Measurements from ENCODE around the gene CR1L. TPM values are rescaled to one million over a fixed set of nuclear protein-coding genes. Genes with fewer than 3 reads are reported as not detected.

The CR1L gene
- total and polyA plus RNA-seq, 2 donors (not counting 3 experiments of a cell fraction or from before 2014, with no cell fraction given), result not detected

DNA sequence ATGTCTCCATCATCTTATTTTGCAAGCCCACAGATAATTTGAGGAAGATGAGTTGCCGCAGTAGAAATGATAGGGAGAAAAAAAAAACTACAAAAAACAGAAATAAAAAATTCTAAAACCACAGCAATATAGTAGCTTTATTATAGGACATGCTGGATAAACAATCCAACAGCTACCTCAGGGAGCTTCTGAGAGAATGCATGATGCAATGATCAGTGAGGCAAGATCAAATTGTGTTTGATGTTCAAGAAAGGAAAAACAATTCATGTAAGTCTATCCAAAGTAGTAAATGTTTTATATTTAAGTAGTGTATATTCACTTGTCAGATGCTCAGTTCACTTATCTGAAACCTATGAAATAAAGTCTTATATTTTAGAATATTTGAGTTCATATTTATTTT, 6.7 kb downstream of the CR1L start:
- Histone ChIP-seq H3K9me3 (replicated peaks; ENCODE audit: control insufficient read depth, insufficient read depth, low read length) (no peaks in the 10 kb centered on the region), H4K20me1 (replicated peaks; ENCODE audit: control insufficient read depth, extremely low read depth, insufficient read depth, low read length) (no peaks in the 10 kb centered on the region), H2AFZ (ENCODE audit: low read depth, low read length) (no peak overlapping the region), H3K4me2 (ENCODE audit: insufficient read depth, low read length) (no peak overlapping the region), H3K79me2 (ENCODE audit: control insufficient read depth, insufficient read depth, low read length) (no peaks in the 10 kb centered on the region), H3K9ac (replicated peaks; ENCODE audit: extremely low read depth, insufficient read depth, low read length) (no peak overlapping the region), H3K4me3 (replicated peaks in 1 of 3; ENCODE audit: insufficient read depth in 1 of 3, low read depth in 1 of 3, low read length in 3 of 3) (no peak overlapping the region), H3K9me1 (replicated peaks; ENCODE audit: control insufficient read depth, extremely low read depth, insufficient read depth, low read length) (no peaks in the 10 kb centered on the region), H3K4me1 (ENCODE audit: control insufficient read depth, extremely low read depth, insufficient read depth, low read length) (no peaks in the 10 kb centered on the region), H3K27me3 (ENCODE audit: control insufficient read depth in 2 of 2, insufficient read depth in 2 of 2, low read length in 2 of 2) (peaks cover 8 to 41% of the 10 kb centered on the region in 2 experiments), H3K36me3 (ENCODE audit: control insufficient read depth in 2 of 2, extremely low read depth in 1 of 2, insufficient read depth in 2 of 2, low read length in 2 of 2) (no peaks in the 10 kb centered on the region), H3K27ac (ENCODE audit: insufficient read depth, low read depth, low read length) (no peak overlapping the region)
- ChIA-PET CTCF (no interaction called here), POLR2A (no interaction called here)
- TF ChIP-seq JUN (IDR thresholded peaks at IDR 0.05; ENCODE audit: borderline replicate concordance, insufficient read depth, insufficient read length, low read depth), result no peak
- TF ChIP-seq FOS (IDR thresholded peaks at IDR 0.05; ENCODE audit: borderline replicate concordance, insufficient read depth, low read length), result no peak
- TF ChIP-seq MYC (IDR thresholded peaks at IDR 0.05; ENCODE audit: low read depth, low read length), result no peak
- TF ChIP-seq POLR2A (IDR thresholded peaks at IDR 0.05; ENCODE audit: low read depth, low read length), result no peak
- no peak for TF ChIP-seq CTCF (IDR thresholded peaks at IDR 0.05; ENCODE audit: extremely low read depth in 1 of 2, insufficient read depth in 1 of 2, low read depth in 1 of 2, low read length in 2 of 2)
- TF ChIP-seq, protein P1, sequence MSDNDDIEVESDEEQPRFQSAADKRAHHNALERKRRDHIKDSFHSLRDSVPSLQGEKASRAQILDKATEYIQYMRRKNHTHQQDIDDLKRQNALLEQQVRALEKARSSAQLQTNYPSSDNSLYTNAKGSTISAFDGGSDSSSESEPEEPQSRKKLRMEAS (IDR thresholded peaks at IDR 0.05; ENCODE audit: insufficient read depth, insufficient read length), result no peak
- TF ChIP-seq EZH2 (IDR thresholded peaks at IDR 0.05; ENCODE audit: borderline replicate concordance, low read depth, low read length, severe bottlenecking), result no peak
- no peak for TF ChIP-seq POLR2AphosphoS5 (IDR thresholded peaks at IDR 0.05; ENCODE audit: insufficient read depth, low read depth, low read length)
- no peak for TF ChIP-seq GATA2 (IDR thresholded peaks at IDR 0.05; ENCODE audit: insufficient read depth, insufficient read length, low read depth, low read length)
- dilution Hi-C loops (cut with MboI; ENCODE audit: extremely low pct_ligation_motif_present, low sequenced_read_pairs) (no loop called here), intact Hi-C loops (cut with micrococcal nuclease) (no loop called here)
- no TSS peak for BruUV-seq (replicated peaks)
- no peak for FAIRE-seq
- DNase-seq (ENCODE audit: low read depth, low spot score), result no peak

Measured in endothelial cell of umbilical vein (primary cell).